ENCODE results near the gene PAX4.
"Not testable (repeated sequence)": the region's sequence is repeated elsewhere in the genome, so short reads cannot be mapped to it uniquely, and the experiment has no call there.

Gene PAX4

GRCh38 chr7:127585044-127585953 lies 32.6 kb downstream of the PAX4 start, which contains the start of gene GCC1:
Gene GCC1, minus strand, starts transcription at chr7:127585596. Its CDS starts 414 bp downstream, at chr7:127585182.
- DNase-seq (ENCODE audit: low spot score), result peak; percentile 87

DNA sequence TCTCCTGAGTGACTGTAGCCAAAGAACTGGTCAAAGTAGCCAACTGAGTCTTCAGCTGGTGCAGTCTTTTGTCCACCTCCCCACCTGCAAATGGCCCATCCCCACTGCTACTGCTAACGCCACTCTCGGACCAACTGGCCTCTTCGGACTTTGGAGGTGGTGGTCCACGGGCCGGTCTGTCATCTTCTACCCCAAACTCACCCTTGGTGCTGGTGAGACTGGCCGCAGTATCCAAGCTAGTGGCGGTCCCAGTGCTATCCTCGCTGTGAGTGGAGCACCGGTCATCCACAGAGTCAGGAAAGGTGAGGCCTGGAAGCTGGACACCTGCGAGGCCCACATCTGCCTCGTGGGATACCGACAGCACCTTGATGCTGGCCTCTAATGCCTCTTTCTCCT lies 33.3 kb downstream of the PAX4 start:
- DNase-seq (ENCODE audit: low spot score), result no peak

DNA sequence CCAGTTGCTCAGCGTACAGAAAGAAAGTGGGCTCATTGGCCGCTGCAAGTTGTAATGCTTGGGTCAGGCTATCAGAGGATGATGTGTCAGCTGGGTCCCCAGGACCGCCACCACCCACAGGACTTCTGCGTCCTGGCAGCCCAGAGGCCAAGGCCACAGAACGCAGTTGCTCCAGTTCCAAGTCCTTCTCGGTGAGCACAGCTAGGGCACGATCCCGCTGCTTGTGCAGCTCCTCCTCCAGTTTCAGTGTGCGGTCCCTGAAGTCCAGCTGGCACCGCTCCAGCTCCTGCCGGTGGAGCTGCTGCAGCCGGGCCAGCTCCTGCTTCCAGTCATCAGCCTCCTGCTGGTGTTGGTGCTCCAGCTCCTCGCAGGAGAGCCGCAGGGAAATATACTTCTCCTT lies 35.6 kb downstream of the PAX4 start:
- peak; percentile 30 for DNase-seq (ENCODE audit: low spot score)

- no peak for DNase-seq (ENCODE audit: low spot score)
These were observed 36.2 kb downstream of the PAX4 start for GRCh38 chr7:127581716-127582115.

DNA sequence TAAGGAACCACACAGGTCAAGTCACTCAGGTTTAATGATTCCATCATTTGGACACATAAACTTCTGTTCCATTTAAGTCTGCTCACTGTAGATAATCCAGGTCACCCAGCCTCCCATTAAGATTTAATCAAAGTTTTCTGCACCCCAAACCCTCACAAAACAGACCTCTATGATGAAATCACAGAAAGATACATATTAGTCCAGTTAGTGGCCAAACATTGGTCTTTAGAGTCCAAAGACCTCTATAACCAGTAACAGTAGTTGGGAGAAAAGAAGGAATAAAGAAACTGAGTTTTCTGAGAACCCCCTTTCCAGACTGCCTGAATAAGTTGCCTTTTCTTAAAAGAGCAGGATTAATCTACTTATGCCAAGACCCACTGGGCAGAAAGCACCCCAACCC lies 37.3 kb downstream of the PAX4 start:
- no peak for DNase-seq (ENCODE audit: low spot score)

GRCh38 chr7:127578711-127579275 lies 39.1 kb downstream of the PAX4 start:
- no peak for DNase-seq (ENCODE audit: low spot score)

DNA sequence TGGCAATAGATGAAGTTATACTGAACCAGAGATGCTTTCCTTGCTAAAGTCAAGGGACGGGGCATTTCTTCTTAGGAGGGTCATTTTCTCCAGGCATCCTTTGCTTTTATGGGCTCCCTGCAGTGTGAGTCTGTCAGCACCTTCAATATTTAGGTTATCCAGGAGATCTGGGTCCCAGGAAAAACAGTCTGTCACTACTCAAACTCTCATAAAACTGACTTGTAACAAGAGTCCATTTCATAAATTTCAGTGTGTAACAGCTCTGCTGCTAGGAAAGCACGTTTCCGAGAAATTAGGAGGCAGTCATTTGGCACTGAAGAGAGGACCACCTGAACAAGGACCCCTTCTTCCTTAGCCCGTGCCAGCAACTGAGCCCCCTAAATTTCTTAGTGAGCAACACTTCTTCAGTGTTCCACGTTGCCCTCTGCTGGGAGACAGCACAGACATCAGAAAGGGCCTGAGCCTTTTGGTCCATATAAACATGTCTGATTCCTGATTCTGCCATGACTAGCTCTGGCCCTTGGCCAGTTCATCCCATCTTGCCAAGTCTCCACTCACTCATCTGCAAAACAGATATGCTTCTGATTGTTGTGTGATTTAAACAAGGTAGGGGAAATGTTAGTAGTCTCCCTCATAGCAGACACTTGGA lies 39.8 kb downstream of the PAX4 start:
- DNase-seq (ENCODE audit: low spot score), result peak; percentile 5

DNA sequence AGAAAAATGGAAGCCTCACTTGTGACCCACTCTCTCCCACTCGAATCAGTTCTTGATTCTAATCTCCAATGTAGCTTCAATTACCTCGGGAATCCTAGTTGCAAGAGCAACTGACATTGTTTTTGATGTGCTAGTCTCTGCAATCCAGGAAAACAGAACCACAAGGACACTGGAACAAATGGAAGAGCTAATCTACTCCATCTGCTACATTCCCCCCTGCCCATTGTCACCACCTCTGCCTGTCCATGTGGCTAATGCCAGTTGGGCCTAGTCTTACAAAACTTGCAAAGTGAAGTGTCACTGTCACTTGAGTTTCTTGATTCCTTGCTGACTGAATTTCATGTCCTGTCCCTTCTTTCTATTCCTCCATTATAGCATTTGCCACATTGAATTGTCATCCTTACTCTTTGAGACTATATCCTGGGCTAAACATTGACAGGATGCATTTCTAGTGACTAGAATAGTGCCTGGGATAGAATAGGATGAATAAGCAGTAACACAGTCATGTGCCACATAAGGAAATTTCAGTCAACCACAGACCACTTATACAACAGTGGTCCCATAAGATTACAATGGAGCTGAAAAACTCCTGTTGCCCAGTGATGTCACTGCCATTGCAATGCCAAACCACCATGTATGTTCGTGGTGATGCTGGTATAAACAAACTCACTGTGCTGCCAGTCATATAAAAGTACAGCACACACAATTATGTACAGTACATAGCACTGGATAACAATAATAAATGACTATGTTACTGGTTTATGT lies 46.0 kb downstream of the PAX4 start:
- no peak for DNase-seq (ENCODE audit: low spot score)

DNA sequence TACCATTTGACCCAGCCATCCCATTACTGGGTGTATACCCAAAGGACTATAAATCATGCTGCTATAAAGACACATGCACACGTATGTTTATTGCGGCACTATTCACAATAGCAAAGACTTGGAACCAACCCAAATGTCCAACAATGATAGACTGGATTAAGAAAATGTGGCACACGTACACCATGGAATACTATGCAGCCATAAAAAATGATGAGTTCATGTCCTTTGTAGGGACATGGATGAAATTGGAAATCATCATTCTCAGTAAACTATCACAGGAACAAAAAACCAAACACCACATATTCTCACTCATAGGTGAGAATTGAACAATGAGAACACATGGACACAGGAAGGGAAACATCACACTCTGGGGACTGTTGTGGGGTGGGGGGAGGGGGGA lies 49.9 kb downstream of the PAX4 start:
- not testable (repeated sequence) for DNase-seq (ENCODE audit: low spot score)

GRCh38 chr7:127566242-127566641 lies 51.7 kb downstream of the PAX4 start:
- no peak for DNase-seq (ENCODE audit: low spot score)

Data from pons (tissue), 1 donor.